Measurements from ENCODE around the gene HES3.

Gene HES3

DNA sequence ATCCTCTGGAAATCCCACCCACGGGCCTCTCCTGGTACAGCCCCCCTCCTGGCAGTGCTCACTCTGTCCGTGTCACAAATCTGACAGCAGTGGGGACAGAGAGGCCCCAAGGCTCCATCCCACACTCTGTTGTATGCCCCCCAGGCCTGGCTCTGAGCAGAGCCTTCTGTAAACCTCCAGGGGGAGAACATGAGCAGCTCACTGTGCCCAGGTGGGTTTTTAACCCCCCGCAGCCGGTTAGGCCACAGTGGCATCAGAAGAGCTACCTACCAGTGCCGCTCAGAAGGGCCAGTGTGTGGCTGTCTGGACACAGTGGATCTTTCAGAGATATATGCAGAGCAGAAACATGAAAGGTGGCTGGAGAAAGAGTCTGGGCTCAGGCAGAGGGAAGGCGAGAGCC is 28.9 kb downstream of the HES3 start:
- no peaks in the 10 kb centered on the region for H3K27me3 ChIP-seq (ENCODE audit: insufficient read depth, low read depth, severe bottlenecking)
- no peak for DNase-seq
- no peak overlapping the region for H3K27ac ChIP-seq
- TF ChIP-seq, protein P1, sequence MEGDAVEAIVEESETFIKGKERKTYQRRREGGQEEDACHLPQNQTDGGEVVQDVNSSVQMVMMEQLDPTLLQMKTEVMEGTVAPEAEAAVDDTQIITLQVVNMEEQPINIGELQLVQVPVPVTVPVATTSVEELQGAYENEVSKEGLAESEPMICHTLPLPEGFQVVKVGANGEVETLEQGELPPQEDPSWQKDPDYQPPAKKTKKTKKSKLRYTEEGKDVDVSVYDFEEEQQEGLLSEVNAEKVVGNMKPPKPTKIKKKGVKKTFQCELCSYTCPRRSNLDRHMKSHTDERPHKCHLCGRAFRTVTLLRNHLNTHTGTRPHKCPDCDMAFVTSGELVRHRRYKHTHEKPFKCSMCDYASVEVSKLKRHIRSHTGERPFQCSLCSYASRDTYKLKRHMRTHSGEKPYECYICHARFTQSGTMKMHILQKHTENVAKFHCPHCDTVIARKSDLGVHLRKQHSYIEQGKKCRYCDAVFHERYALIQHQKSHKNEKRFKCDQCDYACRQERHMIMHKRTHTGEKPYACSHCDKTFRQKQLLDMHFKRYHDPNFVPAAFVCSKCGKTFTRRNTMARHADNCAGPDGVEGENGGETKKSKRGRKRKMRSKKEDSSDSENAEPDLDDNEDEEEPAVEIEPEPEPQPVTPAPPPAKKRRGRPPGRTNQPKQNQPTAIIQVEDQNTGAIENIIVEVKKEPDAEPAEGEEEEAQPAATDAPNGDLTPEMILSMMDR (IDR thresholded peaks at IDR 0.05; ENCODE audit: low read depth, low read length) = peak; percentile 17; the same call in 1 of the 2 replicates
- H3K9me3 ChIP-seq (ENCODE audit: severe bottlenecking) = no peaks in the 10 kb centered on the region
- H3K36me3 ChIP-seq = peaks cover 9% of the 10 kb centered on the region
- no peak overlapping the region for H3K4me3 ChIP-seq (ENCODE audit: low read depth, low read length)

DNA sequence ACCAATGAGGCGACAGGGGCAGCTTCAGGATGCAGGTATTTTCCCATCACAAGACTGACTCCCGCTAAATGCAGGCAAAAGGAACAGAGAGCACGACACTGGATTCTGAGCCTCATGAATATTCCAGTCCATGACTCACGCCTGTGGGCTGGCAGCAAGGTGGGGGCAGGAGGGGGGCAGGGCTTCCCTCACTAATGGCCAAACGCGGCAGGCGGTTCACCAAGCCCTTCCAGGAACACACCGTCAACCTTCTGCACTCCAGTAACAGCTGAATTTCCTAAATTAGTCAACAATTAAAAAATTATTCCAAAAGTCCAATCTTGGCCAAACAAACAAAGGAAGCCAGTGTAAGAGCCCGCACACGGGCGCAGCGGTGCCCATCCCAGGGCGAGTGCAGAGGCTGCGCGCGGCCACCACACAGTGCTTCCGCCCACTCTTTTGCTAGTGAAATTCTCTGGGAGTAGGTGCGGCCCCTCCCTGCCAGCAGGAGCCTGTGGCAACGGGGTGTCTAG is 29.5 kb downstream of the HES3 start:
- no peak overlapping the region for H3K27ac ChIP-seq
- DNase-seq = no peak

DNA sequence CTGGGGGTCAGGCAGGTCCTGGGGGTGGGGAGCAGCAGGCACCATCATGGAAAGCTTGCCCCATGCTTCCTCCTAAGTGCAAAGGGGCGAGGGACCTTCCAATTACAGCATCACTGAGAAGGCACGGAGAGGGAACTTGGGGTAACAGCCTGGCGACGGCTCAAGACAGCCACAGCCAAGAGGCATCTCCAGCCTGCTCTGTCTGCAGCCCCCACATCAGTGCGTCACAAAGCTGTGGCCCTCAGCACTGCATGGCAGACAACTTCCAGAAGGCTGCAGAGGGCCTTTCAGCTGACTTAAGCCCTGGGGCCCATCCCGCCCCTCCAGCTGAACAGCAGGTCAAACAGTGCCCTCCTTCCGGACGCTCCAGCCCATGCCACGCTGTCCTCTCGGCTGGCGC is 30.1 kb downstream of the HES3 start:
- no peak overlapping the region for H3K27ac ChIP-seq
- TF ChIP-seq, protein P1 (IDR thresholded peaks at IDR 0.05; ENCODE audit: low read depth, low read length) = no peak

More for the DNA sequence above, 29.5 kb downstream of the HES3 start:
- Histone ChIP-seq H3K36me3 (peaks cover 9% of the 10 kb centered on the region), H3K27me3 (ENCODE audit: insufficient read depth, low read depth, severe bottlenecking) (no peaks in the 10 kb centered on the region), H3K9me3 (ENCODE audit: severe bottlenecking) (no peaks in the 10 kb centered on the region), H3K4me3 (ENCODE audit: low read depth, low read length) (no peak overlapping the region)
- TF ChIP-seq, protein P1 (IDR thresholded peaks at IDR 0.05; ENCODE audit: low read depth, low read length) = no peak

DNA sequence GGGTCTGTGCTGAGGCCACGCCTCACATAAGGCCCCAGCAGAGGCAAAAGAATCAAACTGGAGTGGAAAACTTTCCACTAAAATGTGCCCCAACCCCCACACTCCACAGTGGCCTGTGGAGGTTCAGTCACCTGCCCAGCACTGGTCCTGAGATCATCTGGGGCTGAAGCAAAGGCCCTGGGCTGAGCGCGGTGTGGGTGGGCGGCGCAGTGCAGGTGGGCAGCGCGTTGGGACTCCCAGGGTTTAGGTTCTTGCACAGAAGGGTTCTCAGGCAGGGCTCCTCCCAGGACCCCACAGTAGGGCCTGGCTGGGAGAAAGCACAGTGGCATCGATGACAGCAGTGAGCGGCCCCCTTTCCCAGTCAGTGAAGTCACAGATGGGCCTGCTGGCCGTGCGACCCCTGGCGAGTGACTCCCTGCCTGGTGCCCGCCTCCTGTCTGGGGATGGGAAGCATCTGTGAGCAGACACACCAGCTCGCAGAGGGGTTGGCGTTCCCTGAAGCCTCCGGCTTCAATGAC is 30.7 kb downstream of the HES3 start:
- no peaks in the 10 kb centered on the region for H3K27me3 ChIP-seq (ENCODE audit: insufficient read depth, low read depth, severe bottlenecking)
- no peaks in the 10 kb centered on the region for H3K9me3 ChIP-seq (ENCODE audit: severe bottlenecking)
- DNase-seq = no peak
- no peak overlapping the region for H3K27ac ChIP-seq
- peaks cover 13% of the 10 kb centered on the region for H3K36me3 ChIP-seq
- H3K4me3 ChIP-seq (ENCODE audit: low read depth, low read length) = no peak overlapping the region
- TF ChIP-seq, protein P1 (IDR thresholded peaks at IDR 0.05; ENCODE audit: low read depth, low read length) = no peak

More for the DNA sequence above, 30.1 kb downstream of the HES3 start:
- Histone ChIP-seq H3K9me3 (ENCODE audit: severe bottlenecking) (no peaks in the 10 kb centered on the region), H3K36me3 (peaks cover 11% of the 10 kb centered on the region), H3K27me3 (ENCODE audit: insufficient read depth, low read depth, severe bottlenecking) (no peaks in the 10 kb centered on the region), H3K4me3 (ENCODE audit: low read depth, low read length) (no peak overlapping the region)
- DNase-seq = no peak

DNA sequence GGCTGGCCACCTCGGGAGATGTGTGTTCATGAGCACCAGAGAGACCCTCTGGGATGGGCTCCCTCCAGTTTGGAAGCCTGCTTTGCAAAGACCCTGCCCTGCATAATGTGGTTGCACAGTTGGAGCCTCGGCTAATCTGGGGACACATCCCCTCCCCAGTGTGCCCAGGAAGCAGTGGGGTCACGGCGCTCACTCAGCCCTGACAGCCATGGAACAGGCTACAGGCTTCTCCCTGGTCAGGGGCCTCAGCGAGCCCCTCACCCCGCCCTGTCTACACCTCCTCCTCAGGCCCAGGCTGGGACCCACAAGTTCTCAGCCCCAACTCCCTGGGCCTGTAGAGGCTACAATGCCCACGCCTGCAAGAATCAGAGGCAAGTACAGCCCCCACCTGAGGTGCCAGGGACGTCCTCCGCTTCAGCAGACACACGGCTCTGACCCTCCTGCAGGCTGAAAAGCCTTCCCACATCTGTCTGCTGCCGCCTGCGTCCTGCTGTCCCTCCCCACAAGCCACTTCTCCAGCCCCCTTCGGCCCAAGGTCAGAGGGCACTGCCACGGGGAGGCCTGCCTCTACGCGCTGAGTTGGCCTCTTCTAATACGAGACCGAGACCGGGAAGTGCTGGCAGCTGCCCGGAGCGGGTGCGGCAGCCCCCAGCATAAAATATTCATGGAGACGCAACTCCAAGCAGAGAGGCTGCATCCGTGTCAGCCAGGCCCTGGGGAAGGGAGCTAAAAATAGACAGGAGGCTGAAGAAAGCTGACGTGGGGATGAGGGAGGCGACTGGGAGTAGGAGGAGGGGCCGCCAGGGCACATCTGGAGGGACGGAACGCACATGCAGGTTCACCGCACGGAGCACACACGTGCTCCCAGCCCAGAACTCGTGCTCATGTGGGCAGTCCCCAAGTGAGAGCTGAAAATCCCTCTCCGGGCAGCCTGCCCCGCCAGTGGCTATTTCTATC is 32.1 kb downstream of the HES3 start:
- no peak overlapping the region for H3K27ac ChIP-seq
- TF ChIP-seq, protein P1 (IDR thresholded peaks at IDR 0.05; ENCODE audit: low read depth, low read length) = no peak
- peaks cover 22% of the 10 kb centered on the region for H3K36me3 ChIP-seq
- H3K27me3 ChIP-seq (ENCODE audit: insufficient read depth, low read depth, severe bottlenecking) = no peaks in the 10 kb centered on the region
- no peak overlapping the region for H3K4me3 ChIP-seq (ENCODE audit: low read depth, low read length)
- H3K9me3 ChIP-seq (ENCODE audit: severe bottlenecking) = no peaks in the 10 kb centered on the region
- DNase-seq = no peak
